8988T (cell line): Measurements from ENCODE around the gene LYPD4.
"Not testable (repeated sequence)": the region's sequence is repeated elsewhere in the genome, so short reads cannot be mapped to it uniquely, and the experiment has no call there.

Source experiments
- DNase-seq: peaks from one replicate; pipeline ENCODE4 v3.0.0; 2011

Gene LYPD4

DNA sequence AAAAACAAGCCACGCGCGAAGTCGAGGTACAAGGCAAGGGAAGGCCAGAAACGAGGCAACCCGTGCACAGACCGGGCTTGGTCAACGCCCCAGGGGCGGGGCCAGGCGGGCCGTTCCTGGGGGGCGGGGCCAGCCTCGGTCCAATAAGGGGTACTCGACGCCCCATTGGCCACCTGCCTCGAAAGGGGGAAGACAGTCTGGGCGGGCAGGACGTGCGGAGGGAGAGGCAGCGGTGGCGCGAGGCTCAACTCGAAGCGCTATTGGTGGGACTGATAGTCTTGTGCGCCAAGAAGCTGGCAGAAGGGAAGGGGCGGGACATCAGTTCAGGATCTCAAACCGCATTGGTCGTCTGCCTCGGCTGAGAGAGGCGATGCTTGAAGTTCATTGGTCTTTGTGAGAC is at the start of gene LYPD4:
LYPD4 (minus strand) TSS at position 83 of the 400 bp plus-strand sequence. CDS start 5,398 bp downstream, outside the sequence.
- no peak for DNase-seq

DNA sequence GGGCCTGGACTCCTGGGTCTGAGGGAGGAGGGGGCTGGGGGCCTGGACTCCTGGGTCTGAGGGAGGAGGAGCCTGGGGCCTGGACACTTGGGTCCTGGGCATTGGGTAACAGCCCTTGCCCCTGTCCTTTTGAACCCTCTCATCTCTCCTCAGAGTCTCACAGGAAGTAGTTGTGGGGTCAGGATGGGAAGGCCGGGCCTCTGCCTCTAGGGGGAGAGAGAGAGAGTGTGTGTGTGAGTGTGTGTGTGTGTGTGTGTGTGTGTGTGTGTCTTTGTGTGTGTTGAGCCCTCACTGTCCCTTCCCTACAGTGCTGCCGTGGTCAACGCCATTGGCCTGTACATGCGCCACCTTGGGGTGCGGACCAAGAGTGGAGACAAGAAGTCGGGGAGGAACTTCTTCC is 49.4 kb upstream of the LYPD4 start:
- DNase-seq, result no peak

- no peak for DNase-seq
Observed at GRCh38 chr19:41892173-41892902, 47.9 kb upstream of the LYPD4 start.

- no peak for DNase-seq
Observed at GRCh38 chr19:41890936-41891335, 46.5 kb upstream of the LYPD4 start.

- no peak for DNase-seq
Observed at GRCh38 chr19:41889896-41890295, 45.4 kb upstream of the LYPD4 start.

DNA sequence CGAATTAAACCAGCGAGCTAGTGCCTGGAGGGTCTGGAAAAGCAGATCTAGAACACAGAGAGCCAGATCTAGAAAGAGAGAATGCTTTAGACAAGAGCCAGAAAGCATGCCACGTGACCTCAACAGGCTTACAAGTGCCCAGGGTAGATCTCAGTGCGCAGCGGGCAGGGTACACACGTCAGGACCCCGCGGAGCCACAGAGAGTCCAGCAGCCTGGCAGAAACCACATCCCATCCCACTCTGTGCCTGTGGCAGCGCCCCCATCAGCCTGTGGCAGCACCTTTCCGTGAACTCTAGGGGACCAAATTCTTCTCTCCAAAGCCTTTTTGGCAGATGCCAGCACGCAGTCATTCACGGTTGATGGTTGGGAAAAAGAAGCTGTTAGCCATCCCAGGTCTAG is 44.4 kb upstream of the LYPD4 start:
- DNase-seq, result no peak

GRCh38 chr19:41887711-41888382 is 43.4 kb upstream of the LYPD4 start:
- no peak for DNase-seq

- no peak for DNase-seq
Observed at GRCh38 chr19:41886761-41887710, 42.6 kb upstream of the LYPD4 start.

DNA sequence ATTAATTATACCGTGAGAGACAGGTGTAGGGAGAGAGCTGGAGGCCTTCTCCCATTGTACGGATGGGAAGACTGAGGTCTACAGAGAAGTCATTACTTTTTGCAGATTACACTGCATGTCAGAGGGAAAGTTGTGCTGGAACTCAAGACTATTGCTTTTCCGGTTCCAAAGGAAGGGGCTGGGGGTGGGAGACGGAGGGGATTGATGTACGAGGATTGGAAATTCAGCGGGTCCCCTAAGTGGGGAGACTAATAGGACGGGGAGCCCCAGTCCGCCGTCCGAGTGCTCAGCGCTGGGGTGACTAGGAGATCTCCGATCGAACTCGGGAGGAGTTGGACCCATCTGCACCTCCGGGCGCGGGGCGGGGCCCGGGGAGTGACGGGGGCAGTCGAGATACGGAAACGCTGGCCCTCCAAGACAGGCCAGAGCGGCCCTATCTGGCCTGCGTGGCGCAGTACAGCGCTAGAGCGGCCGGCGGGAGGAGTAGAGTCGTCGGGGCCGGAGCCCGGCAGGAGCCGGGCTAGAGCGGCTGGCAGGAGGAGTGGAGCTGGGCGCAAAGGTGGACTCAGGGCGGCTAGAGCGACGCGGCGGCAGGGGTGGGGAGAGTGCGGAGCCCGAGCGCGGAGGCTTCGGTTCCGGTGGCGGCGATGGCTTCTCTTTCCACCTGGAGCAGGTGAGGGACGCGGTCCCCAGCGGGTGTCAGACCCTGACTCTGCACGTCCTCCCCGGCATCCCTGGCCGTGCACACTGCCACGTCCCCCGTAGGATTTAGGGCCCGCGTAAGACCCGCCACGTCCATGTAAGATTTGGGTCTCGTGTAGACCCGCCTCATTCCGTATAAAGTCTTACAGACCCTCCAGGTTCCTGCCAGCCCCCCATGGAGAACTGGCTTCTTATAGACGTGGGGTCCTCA is 39.6 kb upstream of the LYPD4 start:
- peak; percentile 96 for DNase-seq

- DNase-seq, result no peak
Observed at GRCh38 chr19:41883463-41883820, 39.0 kb upstream of the LYPD4 start.

DNA sequence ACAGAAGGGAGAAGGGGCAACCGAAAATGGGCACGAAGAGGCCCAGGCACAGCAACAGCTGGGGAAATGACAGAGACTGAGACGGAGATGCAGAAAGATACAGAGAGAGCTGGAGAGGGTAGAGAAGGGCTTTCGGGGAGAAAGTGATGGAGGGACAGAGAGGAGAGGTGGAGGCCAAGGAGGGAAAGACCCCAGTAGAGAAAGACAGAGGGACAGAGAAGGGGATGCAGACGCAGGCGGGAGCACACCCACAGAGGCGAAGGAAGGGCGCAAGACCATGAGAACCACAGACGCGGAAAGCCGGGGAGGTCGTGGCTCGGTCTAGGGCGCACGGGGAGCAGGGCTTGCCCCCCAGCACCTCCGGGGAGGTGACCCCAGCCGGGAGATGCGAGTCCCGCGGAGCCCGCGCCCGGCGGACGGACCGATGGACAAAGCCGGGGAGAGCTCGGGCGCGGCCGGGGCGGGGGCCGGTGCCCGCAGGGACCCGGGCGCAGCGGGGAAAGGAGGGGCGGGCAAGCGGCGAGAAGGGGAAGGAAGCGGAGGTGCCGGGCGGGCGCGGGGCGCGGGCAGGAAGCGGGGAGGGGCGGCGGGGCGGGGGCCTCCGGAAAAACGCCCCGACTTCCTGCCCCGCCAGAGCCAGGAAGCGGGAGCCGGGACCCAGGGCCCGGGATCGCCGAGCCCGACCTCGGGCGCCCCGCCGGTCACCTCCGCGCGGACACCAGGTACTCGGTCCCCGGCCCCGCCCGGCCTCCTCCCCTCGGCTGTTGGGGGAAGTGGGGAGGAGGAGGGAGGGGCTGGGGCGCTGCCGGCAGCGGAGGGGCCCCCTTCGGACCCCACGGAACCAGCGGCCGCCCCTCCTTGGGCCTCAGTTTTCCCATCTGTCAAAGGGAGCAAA is 38.3 kb upstream of the LYPD4 start, which contains the start of gene ARHGEF1:
ARHGEF1 (plus strand) TSS at position 617 of the 895 bp plus-strand sequence. CDS start 4,899 bp downstream, outside the sequence.
- peak; percentile 72 for DNase-seq

GRCh38 chr19:41880329-41880708 is 35.8 kb upstream of the LYPD4 start:
- no peak for DNase-seq

GRCh38 chr19:41879670-41880328 is 35.3 kb upstream of the LYPD4 start:
- DNase-seq, result no peak

GRCh38 chr19:41879080-41879479 is 34.6 kb upstream of the LYPD4 start:
- DNase-seq, result no peak

- no peak for DNase-seq
Observed at GRCh38 chr19:41877916-41878905, 33.7 kb upstream of the LYPD4 start.

- no peak for DNase-seq
Observed at GRCh38 chr19:41876847-41877832, 32.7 kb upstream of the LYPD4 start, which contains the start of gene CD79A. TSS of gene CD79A (plus strand) at chr19:41877279. CDS start at chr19:41877305, 26 bp downstream.

GRCh38 chr19:41875973-41876372 is 31.5 kb upstream of the LYPD4 start:
- not testable (repeated sequence) for DNase-seq
